DOHH2 (cell line): Measurements from ENCODE around the gene RBM33.
A peak's percentile ranks its signal among the peaks of the same experiment; 100 is the strongest.

Experiments used
- H3F3A ChIP-seq: fragments of 200-600 bp; sonication (generic), shearing (Covaris generic); 2 replicates; pipeline ENCODE4 v1.6.0; 2016; ENCODE audit warnings: antibody characterized with exemption, mild to moderate bottlenecking; ENCODE audit not compliant: control insufficient read depth, insufficient read depth
- H3K27ac ChIP-seq: fragments of 200-600 bp; sonication (generic); 2 replicates; pipeline ENCODE4 v1.5.1; 2014; ENCODE audit warnings: low read depth, mild to moderate bottlenecking, low read length, moderate library complexity
- H3K27me3 ChIP-seq: fragments of 200-600 bp; sonication (generic); 2 replicates; pipeline ENCODE4 v1.6.1; 2014; ENCODE audit warnings: mild to moderate bottlenecking, low read length, mixed read lengths; ENCODE audit not compliant: control insufficient read depth
- H3K36me3 ChIP-seq: fragments of 200-600 bp; sonication (generic); 2 replicates; pipeline ENCODE4 v1.6.1; 2014; ENCODE audit warnings: mild to moderate bottlenecking, low read length, moderate library complexity, mixed read lengths; ENCODE audit not compliant: control insufficient read depth
- H3K4me1 ChIP-seq: fragments of 200-600 bp; sonication (generic); 2 replicates; pipeline ENCODE4 v1.6.1; 2014; ENCODE audit warnings: mild to moderate bottlenecking, low read length, mixed read lengths; ENCODE audit not compliant: control insufficient read depth
- H3K4me2 ChIP-seq: fragments of 200-600 bp; sonication (generic); 2 replicates; pipeline ENCODE4 v1.6.0; 2014; ENCODE audit warnings: mild to moderate bottlenecking, low read length, moderate library complexity
- H3K4me3 ChIP-seq: fragments of 200-600 bp; sonication (generic); 2 replicates; pipeline ENCODE4 v1.5.1; 2014; ENCODE audit warnings: mild to moderate bottlenecking, low read length, mixed read lengths
- H3K79me2 ChIP-seq: fragments of 200-600 bp; sonication (generic); 2 replicates; pipeline ENCODE4 v1.6.1; 2014; ENCODE audit warnings: mild to moderate bottlenecking, low read length, mixed read lengths; ENCODE audit not compliant: control insufficient read depth
- H3K9me2 ChIP-seq: fragments of 200-600 bp; sonication (generic); replicated peaks from 2 replicates; pipeline ENCODE4 v1.6.1; 2014; ENCODE audit warnings: mild to moderate bottlenecking, low read length, mixed read lengths; ENCODE audit not compliant: control insufficient read depth
- H3K9me3 ChIP-seq: fragments of 200-600 bp; sonication (generic); 2 replicates; pipeline ENCODE4 v1.6.1; 2014; ENCODE audit warnings: antibody characterized with exemption, low read length, mixed read lengths; ENCODE audit not compliant: control insufficient read depth, insufficient read depth
- H4K20me1 ChIP-seq: fragments of 200-600 bp; sonication (generic); 2 replicates; pipeline ENCODE4 v1.6.0; 2014; ENCODE audit warnings: low read depth, mild to moderate bottlenecking, antibody characterized with exemption, low read length, moderate library complexity; ENCODE audit not compliant: control insufficient read depth, insufficient read depth
- CTCF ChIP-seq: fragments of 200-600 bp; sonication (generic); IDR thresholded peaks from one replicate; pipeline ENCODE4 v1.5.1; 2014; ENCODE audit warnings: antibody characterized with exemption, mild to moderate bottlenecking, low read depth, low read length; ENCODE audit not compliant: poor library complexity, severe bottlenecking
- EZH2phosphoT487 ChIP-seq: fragments of 200-600 bp; sonication (generic); IDR thresholded peaks from 2 replicates; pipeline ENCODE4 v1.6.1; 2017; ENCODE audit warnings: borderline replicate concordance, mild to moderate bottlenecking, antibody characterized with exemption, low read length, moderate library complexity, mixed read lengths

Gene RBM33

GRCh38 chr7:155798673-155799439, 154.4 kb downstream of the RBM33 start:
- peak overlapping the region; percentile 57 for H3K27ac ChIP-seq
- no peaks in the 10 kb centered on the region for H3K9me3 ChIP-seq
- H3F3A ChIP-seq, result peaks cover 7% of the 10 kb centered on the region; the same call in 1 of the 2 replicates
- H3K4me1 ChIP-seq, result peaks cover 29% of the 10 kb centered on the region
- peaks cover 19% of the 10 kb centered on the region for H3K27me3 ChIP-seq
- no peaks in the 10 kb centered on the region for H3K79me2 ChIP-seq
- peak overlapping the region; percentile 46 for H3K4me3 ChIP-seq
- no peak for TF ChIP-seq CTCF
- TF ChIP-seq EZH2phosphoT487, result no peak
- no peaks in the 10 kb centered on the region for H3K9me2 ChIP-seq
- 0 out of 2 replicates have a peak, but pooled peaks cover 3% of the 10 kb centered on the region for H4K20me1 ChIP-seq
- no peaks in the 10 kb centered on the region for H3K36me3 ChIP-seq
- peak overlapping the region; percentile 71 for H3K4me2 ChIP-seq

- Histone ChIP-seq H3K9me2 (no peaks in the 10 kb centered on the region), H3K79me2 (no peaks in the 10 kb centered on the region), H3K9me3 (no peaks in the 10 kb centered on the region), H3K27me3 (peaks cover 23% of the 10 kb centered on the region), H3K27ac (no peak overlapping the region), H3F3A (peaks cover 7% of the 10 kb centered on the region; the same call in 1 of the 2 replicates), H4K20me1 (0 out of 2 replicates have a peak, but pooled peaks cover 3% of the 10 kb centered on the region), H3K4me3 (0 out of 2 replicates have a peak overlapping the region, but pooled peaks have one; percentile 46), H3K4me1 (peaks cover 35% of the 10 kb centered on the region), H3K4me2 (peak overlapping the region; percentile 71), H3K36me3 (no peaks in the 10 kb centered on the region)
- TF ChIP-seq CTCF (no peak), EZH2phosphoT487 (no peak)
These were observed 155.1 kb downstream of the RBM33 start for GRCh38 chr7:155799514-155799913.

GRCh38 chr7:155800301-155800700, 155.8 kb downstream of the RBM33 start:
- TF ChIP-seq EZH2phosphoT487 (no peak), CTCF (no peak)
- Histone ChIP-seq H3K9me3 (no peaks in the 10 kb centered on the region), H3K4me2 (no peak overlapping the region), H3K27me3 (peaks cover 31% of the 10 kb centered on the region), H3K27ac (no peak overlapping the region), H3K4me3 (no peak overlapping the region), H3K9me2 (no peaks in the 10 kb centered on the region), H4K20me1 (0 out of 2 replicates have a peak, but pooled peaks cover 3% of the 10 kb centered on the region), H3F3A (peaks cover 7% of the 10 kb centered on the region; the same call in 1 of the 2 replicates), H3K36me3 (no peaks in the 10 kb centered on the region), H3K4me1 (peaks cover 42% of the 10 kb centered on the region), H3K79me2 (no peaks in the 10 kb centered on the region)
